HFF-Myc (cell line): Measurements from ENCODE around the gene PYCARD.
"Not testable (repeated sequence)": the region's sequence is repeated elsewhere in the genome, so short reads cannot be mapped to it uniquely, and the experiment has no call there.

Experiments used
- DNase-seq: peaks from one replicate; pipeline ENCODE4 v3.0.0-alpha.2; 2011; ENCODE audit warnings: low read depth; ENCODE audit errors: extremely low read depth
- H3K4me3 ChIP-seq: replicated peaks from 2 replicates; pipeline ENCODE4 v1.5.1; 2011; ENCODE audit warnings: low read depth, mild to moderate bottlenecking, control low read depth, low read length
- TF ChIP-seq, protein P1 (sequence below): IDR thresholded peaks from 2 replicates; pipeline ENCODE4 v1.5.1; 2012; ENCODE audit warnings: mild to moderate bottlenecking, low read depth, low read length, control low read depth; ENCODE audit errors: missing control alignments

The PYCARD gene

DNA sequence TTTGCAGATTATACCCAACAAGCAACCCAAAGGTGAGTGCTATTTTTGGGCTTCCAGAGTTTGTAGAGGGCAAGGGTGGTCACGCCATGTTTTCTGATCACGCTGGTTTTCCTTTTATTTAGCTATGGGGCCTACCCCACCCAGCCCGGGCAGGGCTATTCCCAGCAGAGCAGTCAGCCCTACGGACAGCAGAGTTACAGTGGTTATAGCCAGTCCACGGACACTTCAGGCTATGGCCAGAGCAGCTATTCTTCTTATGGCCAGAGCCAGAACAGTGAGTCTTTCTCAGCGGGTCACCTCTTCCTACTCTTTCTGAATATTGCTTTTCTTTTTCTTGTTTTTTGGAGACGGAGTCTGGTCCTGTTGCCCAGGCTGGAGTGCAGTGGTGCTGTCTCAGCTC lies 20.2 kb downstream of the PYCARD start:
- peak overlapping the region; percentile 86 for H3K4me3 ChIP-seq
- TF ChIP-seq, protein P1, sequence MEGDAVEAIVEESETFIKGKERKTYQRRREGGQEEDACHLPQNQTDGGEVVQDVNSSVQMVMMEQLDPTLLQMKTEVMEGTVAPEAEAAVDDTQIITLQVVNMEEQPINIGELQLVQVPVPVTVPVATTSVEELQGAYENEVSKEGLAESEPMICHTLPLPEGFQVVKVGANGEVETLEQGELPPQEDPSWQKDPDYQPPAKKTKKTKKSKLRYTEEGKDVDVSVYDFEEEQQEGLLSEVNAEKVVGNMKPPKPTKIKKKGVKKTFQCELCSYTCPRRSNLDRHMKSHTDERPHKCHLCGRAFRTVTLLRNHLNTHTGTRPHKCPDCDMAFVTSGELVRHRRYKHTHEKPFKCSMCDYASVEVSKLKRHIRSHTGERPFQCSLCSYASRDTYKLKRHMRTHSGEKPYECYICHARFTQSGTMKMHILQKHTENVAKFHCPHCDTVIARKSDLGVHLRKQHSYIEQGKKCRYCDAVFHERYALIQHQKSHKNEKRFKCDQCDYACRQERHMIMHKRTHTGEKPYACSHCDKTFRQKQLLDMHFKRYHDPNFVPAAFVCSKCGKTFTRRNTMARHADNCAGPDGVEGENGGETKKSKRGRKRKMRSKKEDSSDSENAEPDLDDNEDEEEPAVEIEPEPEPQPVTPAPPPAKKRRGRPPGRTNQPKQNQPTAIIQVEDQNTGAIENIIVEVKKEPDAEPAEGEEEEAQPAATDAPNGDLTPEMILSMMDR, result no peak
- no peak for DNase-seq

DNA sequence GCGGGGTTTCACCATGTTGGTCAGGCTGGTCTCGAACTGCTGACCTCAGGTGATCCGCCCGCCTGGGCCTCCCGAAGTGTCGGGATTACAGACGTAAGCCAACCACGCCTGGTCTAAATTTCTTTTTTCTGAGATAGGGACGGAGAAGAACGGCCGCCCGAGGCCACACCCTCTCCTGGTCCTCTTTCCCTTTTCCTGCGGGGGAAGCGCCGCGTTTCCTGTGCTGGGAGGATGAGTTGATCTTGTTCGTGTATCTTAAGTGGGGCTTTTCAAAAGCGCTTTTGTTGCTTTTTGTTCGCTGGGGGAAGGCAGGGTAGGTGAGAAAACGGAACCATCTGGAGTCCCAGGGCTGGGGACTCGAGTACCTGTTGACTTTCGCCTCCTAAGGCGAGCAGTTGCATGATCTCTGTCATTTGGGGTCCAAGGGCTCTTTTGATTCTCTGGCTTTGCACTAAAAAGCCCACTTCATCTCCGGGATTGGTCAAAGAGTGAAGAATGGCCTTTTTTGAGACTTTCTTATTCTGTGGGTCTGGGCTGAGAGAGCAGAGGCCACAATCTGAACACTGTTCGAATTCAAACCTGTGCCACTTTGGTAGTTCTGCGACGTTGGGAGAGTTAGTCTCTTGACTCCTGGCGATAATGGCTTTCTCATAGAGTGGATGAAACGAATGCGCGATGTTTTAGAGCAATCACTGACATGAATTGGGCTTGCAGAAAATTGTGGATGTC lies 21.3 kb downstream of the PYCARD start:
- H3K4me3 ChIP-seq, result peak overlapping the region; percentile 86
- DNase-seq, result no peak
- TF ChIP-seq, protein P1, result no peak

DNA sequence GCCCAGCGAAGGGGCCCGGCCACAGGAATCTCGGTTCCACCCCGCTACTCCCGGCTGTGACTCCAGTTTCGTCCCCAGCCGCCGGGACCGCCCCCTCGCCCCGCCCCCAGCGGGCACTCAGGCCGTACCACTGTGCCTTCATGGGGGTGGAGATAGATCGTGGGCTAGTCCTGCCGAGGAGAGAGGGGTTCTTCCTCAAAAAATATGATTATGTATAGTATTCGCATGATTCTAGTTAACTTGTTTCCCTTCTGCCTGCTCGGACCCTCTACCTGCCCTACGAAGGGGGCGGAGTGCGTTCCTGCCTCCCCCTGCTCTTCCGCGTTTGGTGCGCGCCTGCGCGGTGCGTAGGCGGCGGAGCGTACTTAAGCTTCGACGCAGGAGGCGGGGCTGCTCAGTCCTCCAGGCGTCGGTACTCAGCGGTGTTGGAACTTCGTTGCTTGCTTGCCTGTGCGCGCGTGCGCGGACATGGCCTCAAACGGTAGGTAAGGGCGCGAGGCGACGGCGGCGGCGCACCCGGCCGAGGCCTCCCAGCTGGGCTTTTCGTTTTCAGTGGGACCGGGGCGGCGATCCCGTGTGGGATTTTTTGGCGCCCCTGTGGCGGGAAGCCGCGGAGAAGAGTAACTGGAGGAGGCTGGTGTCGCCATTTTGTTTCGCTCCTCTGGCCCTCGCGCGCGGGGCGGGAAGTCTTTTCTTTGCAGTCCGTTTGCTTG lies 22.7 kb downstream of the PYCARD start, which contains the start of gene FUS:
Gene FUS (plus strand): TSS at position 393 of the 713 bp plus-strand sequence. CDS start 76 bp downstream, at position 469.
- peak within 1 kb of the TSS; percentile 86 for H3K4me3 ChIP-seq
- DNase-seq, result peak; percentile 63
- TF ChIP-seq, protein P1, result no peak

DNA sequence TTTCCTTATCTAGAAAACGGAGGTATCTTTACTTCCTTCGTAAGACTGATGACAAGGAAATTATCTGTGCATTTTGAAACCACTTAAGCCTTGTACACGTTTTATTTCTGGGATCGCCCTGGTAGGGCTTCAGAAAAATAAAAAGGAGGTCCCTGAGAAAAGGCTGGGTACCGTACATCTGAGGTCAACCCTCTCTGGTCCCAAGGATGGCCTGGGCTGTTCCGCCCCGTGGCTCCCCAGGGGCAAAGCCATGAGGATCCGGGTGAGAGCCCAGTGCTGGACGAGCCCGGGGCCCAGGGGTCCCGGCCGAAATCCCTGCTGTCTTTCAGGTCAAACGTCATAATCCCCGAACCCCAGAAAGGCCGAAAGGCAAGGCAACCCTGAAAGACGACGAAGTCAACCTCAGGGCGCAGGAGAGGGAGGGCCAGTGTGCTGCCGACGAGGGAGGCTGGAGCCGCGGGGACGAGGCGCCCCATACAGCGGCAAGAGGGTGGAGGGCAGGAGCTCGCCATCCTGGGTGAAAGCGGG lies 23.3 kb downstream of the PYCARD start:
- TF ChIP-seq, protein P1, result no peak
- H3K4me3 ChIP-seq, result peak overlapping the region; percentile 86
- no peak for DNase-seq

DNA sequence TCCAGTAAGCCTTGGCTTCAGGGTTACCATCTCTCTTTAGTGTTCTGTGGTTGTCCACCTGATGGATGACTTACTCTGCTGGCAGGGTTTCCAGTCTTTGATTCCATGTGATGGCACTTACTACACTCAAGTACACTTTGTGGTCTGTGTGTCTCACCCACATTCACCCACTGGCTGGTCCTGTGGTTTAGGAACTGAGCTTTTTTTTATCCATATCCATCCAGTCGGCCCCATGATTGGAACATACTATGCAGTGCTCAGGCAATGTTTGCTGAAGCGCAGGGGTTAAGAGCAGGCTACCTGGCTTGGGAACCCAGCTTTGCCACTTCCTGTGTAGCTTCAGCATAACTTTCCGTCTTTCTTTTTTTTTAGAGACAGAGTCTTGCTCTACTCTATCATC lies 25.4 kb downstream of the PYCARD start:
- peak; percentile 29 for DNase-seq
- TF ChIP-seq, protein P1, result no peak
- H3K4me3 ChIP-seq, result no peak overlapping the region

DNA sequence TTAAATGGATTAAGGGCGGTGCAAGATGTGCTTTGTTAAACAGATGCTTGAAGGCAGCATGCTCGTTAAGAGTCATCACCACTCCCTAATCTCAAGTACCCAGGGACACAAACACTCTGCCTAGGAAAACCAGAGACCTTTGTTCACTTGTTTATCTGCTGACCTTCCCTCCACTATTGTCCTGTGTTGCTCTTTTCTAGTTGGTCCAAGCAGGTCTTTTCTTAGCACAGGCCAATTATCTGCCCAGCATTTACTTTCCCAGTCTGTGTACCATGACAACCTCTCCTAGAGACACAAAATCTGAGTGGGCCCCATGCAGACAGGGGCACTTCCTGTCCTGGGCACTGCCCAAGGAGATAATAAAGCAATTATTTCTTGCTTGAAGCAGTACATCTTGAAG lies 32.5 kb downstream of the PYCARD start:
- H3K4me3 ChIP-seq, DNase-seq: not testable (repeated sequence)

DNA sequence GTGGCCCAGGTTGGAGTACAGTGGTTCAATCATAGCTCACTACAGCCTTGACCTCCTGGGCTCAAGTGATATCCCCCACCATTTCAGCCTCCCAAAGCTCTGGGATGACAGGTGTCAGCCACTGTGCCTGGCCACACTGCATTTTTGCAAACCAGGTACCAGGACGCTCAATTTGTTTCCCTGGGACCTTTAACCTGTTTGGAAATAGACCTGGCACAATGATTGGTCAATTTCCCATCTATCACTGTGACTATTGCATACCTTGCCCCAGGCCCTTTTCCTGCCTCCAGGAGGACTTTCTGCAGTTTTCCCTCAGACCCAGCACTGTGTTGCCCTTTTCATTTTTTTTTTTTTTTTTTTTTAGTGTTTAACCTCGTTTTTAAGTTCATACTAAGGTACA lies 33.7 kb downstream of the PYCARD start:
- DNase-seq, result no peak

More for the DNA sequence above, 33.7 kb downstream of the PYCARD start:
- no peak overlapping the region for H3K4me3 ChIP-seq
- TF ChIP-seq, protein P1, result no peak
